GM12864 (cell line): ENCODE data around the gene RAN.
"Not testable (repeated sequence)": the region's sequence is repeated elsewhere in the genome, so short reads cannot be mapped to it uniquely, and the experiment has no call there.

Experiments used
- DNase-seq: peaks from one replicate; pipeline ENCODE4 v3.0.0-alpha.2; 2011; ENCODE audit warnings: low read depth
- H3K4me3 ChIP-seq: 2 replicates; pipeline ENCODE4 v1.5.1; 2011; ENCODE audit warnings: mild to moderate bottlenecking, low read depth, low read length, control low read depth
- TF ChIP-seq, protein P1 (sequence below): IDR thresholded peaks from 2 replicates; pipeline ENCODE4 v1.5.1; 2011; ENCODE audit warnings: low read depth, mild to moderate bottlenecking, moderate library complexity, low read length, control low read depth, inconsistent platforms; ENCODE audit errors: missing control alignments

RAN gene

GRCh38 chr12:130838951-130839769 is 32.7 kb upstream of the RAN start, which contains the start of gene STX2:
TSS of gene STX2 (minus strand) at chr12:130839250. CDS start at chr12:130839099, 151 bp downstream.
- peak within 1 kb of the TSS; percentile 73 for H3K4me3 ChIP-seq
- DNase-seq, result no peak
- TF ChIP-seq, protein P1, sequence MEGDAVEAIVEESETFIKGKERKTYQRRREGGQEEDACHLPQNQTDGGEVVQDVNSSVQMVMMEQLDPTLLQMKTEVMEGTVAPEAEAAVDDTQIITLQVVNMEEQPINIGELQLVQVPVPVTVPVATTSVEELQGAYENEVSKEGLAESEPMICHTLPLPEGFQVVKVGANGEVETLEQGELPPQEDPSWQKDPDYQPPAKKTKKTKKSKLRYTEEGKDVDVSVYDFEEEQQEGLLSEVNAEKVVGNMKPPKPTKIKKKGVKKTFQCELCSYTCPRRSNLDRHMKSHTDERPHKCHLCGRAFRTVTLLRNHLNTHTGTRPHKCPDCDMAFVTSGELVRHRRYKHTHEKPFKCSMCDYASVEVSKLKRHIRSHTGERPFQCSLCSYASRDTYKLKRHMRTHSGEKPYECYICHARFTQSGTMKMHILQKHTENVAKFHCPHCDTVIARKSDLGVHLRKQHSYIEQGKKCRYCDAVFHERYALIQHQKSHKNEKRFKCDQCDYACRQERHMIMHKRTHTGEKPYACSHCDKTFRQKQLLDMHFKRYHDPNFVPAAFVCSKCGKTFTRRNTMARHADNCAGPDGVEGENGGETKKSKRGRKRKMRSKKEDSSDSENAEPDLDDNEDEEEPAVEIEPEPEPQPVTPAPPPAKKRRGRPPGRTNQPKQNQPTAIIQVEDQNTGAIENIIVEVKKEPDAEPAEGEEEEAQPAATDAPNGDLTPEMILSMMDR, result peak; percentile 36

- H3K4me3 ChIP-seq, result peak overlapping the region; percentile 48; the same call in 1 of the 2 replicates
- TF ChIP-seq, protein P1, result no peak
- no peak for DNase-seq
These were observed 32.0 kb upstream of the RAN start for GRCh38 chr12:130839770-130840404.

DNA sequence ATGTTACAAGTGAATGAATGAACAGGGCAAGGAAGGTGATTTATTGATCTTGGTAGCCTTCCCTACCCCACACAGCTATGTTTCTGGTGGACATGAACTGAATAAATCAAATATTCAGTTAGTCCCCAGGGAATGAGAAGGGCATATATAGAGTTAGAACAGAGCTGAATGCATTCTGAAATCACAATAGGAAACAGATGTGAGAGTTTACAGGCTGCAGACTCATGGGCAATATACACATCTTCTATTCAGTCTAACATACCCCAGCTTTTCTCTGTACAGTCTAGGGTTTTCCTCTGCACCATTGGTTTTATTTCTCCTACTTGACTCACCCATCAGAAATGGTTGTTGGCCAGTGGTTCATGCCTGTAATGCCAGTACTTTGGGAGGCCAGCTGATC is 25.5 kb upstream of the RAN start:
- no peak overlapping the region for H3K4me3 ChIP-seq
- TF ChIP-seq, protein P1, result no peak
- DNase-seq, result no peak

DNA sequence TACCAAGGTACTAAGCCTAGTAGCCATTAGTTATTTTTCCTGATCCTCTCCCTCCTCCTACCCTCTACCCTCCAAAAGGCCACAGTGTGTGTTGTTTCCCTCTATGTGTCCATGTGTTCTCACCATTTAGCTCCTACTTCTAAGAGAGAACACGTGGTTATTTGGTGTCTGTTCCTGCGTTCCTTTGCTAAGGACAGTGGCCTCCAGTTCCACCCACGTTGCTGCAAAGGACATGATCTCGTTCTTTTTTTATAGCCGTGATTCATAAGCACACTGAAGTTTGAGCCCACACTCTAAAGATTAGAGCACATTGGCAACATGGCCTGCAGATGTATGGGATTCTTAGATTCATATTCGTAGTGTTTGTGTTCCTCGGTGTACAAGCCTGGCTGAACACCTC is 24.8 kb upstream of the RAN start:
- TF ChIP-seq, protein P1, result no peak
- DNase-seq, result no peak
- H3K4me3 ChIP-seq, result no peak overlapping the region

DNA sequence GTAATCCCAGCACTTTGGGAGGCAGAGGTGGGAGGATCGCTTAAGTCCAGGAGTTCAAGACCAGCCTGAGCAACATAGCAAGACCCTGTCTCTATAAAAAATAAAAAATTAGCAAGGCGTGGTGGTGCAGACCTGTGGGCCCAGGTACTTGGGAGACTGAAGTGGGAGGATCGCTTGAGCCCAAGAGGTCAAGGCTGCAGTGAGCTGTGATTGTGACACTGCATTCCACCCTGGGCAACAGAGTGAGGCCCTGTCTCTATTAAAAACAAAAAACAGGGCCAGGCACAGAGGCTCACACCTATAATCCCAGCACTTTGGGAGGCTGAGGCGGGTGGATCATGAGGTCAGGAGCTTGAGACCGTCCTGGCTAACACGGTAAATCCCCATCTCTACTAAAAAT is 23.8 kb upstream of the RAN start:
- DNase-seq, H3K4me3 ChIP-seq: not testable (repeated sequence)

DNA sequence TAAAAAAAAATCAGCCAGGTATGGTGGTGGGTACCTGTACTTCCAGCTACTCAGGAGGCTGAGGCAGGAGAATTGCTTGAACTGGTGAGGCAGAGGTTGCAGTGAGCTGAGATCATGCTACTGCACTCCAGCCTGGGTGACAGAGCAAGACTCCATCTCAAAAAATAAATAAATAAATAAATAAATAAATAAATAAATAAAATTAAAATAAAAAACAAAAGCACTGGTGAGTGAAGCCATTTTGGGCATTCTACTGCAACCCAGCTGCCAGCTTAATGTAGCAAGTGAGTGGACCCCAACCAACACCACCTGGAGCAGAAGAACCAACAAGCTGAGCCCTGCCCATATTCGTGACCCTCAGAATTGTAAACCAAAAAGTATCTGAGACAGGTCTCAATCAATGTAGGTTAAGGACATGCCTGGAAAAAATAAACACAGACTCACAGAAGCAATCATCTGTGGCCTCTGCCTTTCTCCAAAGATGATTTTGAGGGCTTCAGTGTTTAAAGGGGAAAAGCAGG is 23.0 kb upstream of the RAN start:
- DNase-seq, result not testable (repeated sequence)

GRCh38 chr12:130849561-130850417 is 22.1 kb upstream of the RAN start:
- DNase-seq, result no peak
- TF ChIP-seq, protein P1, result no peak
- H3K4me3 ChIP-seq, result no peak overlapping the region

More for the DNA sequence above, 23.0 kb upstream of the RAN start:
- H3K4me3 ChIP-seq, result not testable (repeated sequence)
